ENCODE results near the gene TBC1D22B. TPM values are rescaled to one million over a fixed set of nuclear protein-coding genes. Genes with fewer than 3 reads are reported as not detected.
A peak's percentile ranks its signal among the peaks of the same experiment; 100 is the strongest.

The TBC1D22B gene
- total and polyA plus RNA-seq, 5 experiments from 2014 or later, result 5.1 to 9.5 (median 8.4) TPM

DNA sequence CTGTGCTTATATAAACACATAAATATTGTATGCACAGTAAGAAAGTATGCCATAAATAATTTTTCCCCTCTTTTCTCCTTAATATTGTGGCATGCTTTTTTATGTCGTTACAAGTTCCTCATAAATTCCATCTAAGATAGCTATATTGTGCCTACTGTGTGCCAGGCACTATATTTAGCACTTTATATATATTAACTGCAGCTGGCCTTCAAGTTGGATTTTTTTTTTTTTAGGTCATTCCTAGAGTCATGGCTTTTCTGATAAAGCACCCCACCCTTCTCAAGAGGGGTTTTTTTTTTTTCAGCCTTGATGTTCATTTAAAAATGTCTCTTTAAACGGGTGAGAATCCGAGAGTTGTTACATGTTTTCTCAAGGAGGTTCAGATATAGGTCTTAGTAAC, 53.4 kb downstream of the TBC1D22B start:
- peak overlapping the region in 1 of 10 donors; percentile 81 for H3K27ac Mint-ChIP-seq
- H3K4me3 Mint-ChIP-seq, result no peak overlapping the region
- H3K9me3 Mint-ChIP-seq, result no peaks in the 10 kb centered on the region
- POLR2A ChIA-PET, result no interaction called here
- DNase-seq, result no peak
- H3K4me1 Mint-ChIP-seq, result peaks cover 0 to 3% (median 0%) of the 10 kb centered on the region in 4 donors
- no peak for ATAC-seq
- H3K27me3 Mint-ChIP-seq, result no peaks in the 10 kb centered on the region
- H3K36me3 Mint-ChIP-seq, result peaks cover 0 to 53% (median 8%) of the 10 kb centered on the region in 3 donors

- no peaks in the 10 kb centered on the region for H3K9me3 Mint-ChIP-seq
- POLR2A ChIA-PET, result no interaction called here
- peak overlapping the region in 2 of 10 donors; percentile 72 to 81 for H3K27ac Mint-ChIP-seq
- no peaks in the 10 kb centered on the region for H3K27me3 Mint-ChIP-seq
- no peak for DNase-seq
- H3K36me3 Mint-ChIP-seq, result peaks cover 0 to 54% (median 8%) of the 10 kb centered on the region in 3 donors
- H3K4me1 Mint-ChIP-seq, result peaks cover 0 to 3% (median 0%) of the 10 kb centered on the region in 4 donors
- no peak overlapping the region for H3K4me3 Mint-ChIP-seq
- no peak for ATAC-seq
These were observed 54.3 kb downstream of the TBC1D22B start for GRCh38 chr6:37311741-37312473.

DNA sequence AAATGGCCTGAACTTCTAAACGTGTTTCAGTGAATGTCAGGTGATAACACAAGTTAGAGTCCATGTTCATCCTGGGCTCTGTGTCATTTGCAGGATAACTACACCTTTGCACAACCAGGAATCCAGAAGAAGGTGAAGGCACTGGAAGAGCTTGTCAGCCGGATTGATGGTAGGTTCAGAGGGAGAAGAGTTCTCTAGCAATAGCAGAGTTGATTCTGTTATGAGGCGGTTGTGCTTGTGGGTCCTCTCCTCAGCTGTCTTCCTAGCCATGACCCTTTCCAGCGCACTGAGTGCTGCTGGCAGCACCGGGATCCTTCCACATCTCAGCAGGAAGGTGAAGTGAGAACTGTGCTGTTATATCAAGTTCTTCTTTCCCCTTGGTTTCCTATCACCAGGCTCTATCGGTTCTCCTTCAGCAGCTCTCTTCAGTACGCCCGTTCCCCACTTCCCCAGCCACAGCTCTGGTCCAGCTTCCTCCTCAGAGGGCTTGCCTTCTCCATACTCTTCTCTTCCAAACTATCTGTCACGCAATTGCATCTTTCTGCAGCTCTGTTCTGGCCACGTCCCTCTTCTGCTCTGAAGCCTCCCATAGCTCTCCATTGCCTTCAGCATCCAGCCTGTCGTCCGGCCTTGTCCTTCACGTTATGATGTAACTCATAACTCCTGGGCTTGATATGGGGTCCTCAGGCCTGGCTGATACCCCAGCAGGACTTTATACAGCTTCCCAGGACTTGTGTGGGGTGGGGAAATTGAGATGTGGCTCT, 56.3 kb downstream of the TBC1D22B start:
- POLR2A ChIA-PET, result no interaction called here
- no peak for ATAC-seq
- Mint-ChIP-seq H3K27me3 (no peaks in the 10 kb centered on the region), H3K4me3 (no peak overlapping the region), H3K36me3 (peaks cover 0 to 48% (median 8%) of the 10 kb centered on the region in 3 donors), H3K9me3 (no peaks in the 10 kb centered on the region), H3K27ac (peak overlapping the region in 2 of 10 donors; percentile 22 to 51), H3K4me1 (peaks cover 0 to 3% (median 0%) of the 10 kb centered on the region in 4 donors)
- DNase-seq, result no peak

DNA sequence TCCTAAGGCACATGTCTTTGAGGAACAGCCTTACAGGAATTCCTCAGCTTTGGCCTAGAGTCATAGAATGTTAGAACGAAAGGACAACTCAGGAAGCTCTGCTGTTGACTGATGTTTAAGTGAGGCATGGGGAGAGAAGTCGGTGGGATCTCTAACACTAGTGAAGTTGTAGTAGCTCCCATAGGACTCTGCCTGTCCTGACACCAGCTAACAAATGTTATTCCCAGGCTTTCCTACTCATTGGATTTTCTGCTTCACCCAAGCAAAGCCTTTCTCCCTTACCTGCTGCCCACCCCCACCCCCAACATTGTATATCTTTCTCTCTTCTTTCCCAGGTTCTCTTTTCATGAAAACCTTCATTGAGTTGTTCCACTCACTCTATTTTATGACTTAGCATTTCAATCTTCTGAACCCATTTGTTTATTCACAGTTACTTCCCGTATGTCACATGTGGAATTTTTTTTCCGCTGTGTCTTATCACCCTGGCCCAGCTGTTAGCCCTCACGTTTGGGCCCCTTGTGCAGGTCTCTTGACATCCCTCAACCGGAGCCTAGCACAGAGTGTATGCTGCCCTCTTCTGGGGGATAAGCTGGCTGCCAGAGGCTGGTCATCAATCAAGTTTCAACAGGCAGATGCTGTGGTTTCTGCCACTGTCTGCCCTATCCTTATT, 57.0 kb downstream of the TBC1D22B start:
- POLR2A ChIA-PET, result no interaction called here
- ATAC-seq (peak in 1 of 2 donors; percentile 45), DNase-seq (peak in 5 of 10 donors; percentile 3 to 26 (median 11))
- Mint-ChIP-seq H3K4me1 (peaks cover 0 to 3% (median 0%) of the 10 kb centered on the region in 4 donors), H3K36me3 (peaks cover 0 to 49% (median 8%) of the 10 kb centered on the region in 3 donors), H3K4me3 (no peak overlapping the region), H3K27ac (peak overlapping the region in 2 of 10 donors; percentile 20 to 46), H3K27me3 (no peaks in the 10 kb centered on the region), H3K9me3 (no peaks in the 10 kb centered on the region)

GRCh38 chr6:37315157-37315515, 57.6 kb downstream of the TBC1D22B start:
- H3K36me3 Mint-ChIP-seq, result peaks cover 0 to 54% (median 8%) of the 10 kb centered on the region in 3 donors
- DNase-seq (no peak), ATAC-seq (no peak)
- no peaks in the 10 kb centered on the region for H3K9me3 Mint-ChIP-seq
- peaks cover 0 to 3% (median 0%) of the 10 kb centered on the region in 4 donors for H3K4me1 Mint-ChIP-seq
- peak overlapping the region in 2 of 10 donors; percentile 20 to 46 for H3K27ac Mint-ChIP-seq
- H3K27me3 Mint-ChIP-seq, result no peaks in the 10 kb centered on the region
- no peak overlapping the region for H3K4me3 Mint-ChIP-seq
- POLR2A ChIA-PET, result no interaction called here

- peaks cover 0 to 3% (median 0%) of the 10 kb centered on the region in 4 donors for H3K4me1 Mint-ChIP-seq
- POLR2A ChIA-PET, result no interaction called here
- H3K27ac Mint-ChIP-seq, result no peak overlapping the region
- no peak overlapping the region for H3K4me3 Mint-ChIP-seq
- H3K36me3 Mint-ChIP-seq, result peaks cover 0 to 56% (median 8%) of the 10 kb centered on the region in 3 donors
- no peaks in the 10 kb centered on the region for H3K27me3 Mint-ChIP-seq
- H3K9me3 Mint-ChIP-seq, result no peaks in the 10 kb centered on the region
- ATAC-seq (no peak), DNase-seq (no peak)
These were observed 58.5 kb downstream of the TBC1D22B start for GRCh38 chr6:37316071-37316470.

- no peak overlapping the region for H3K4me3 Mint-ChIP-seq
- H3K27ac Mint-ChIP-seq, result no peak overlapping the region
- POLR2A ChIA-PET, result no interaction called here
- no peak for DNase-seq
- peaks cover 0 to 3% (median 0%) of the 10 kb centered on the region in 4 donors for H3K4me1 Mint-ChIP-seq
- peaks cover 0 to 54% (median 8%) of the 10 kb centered on the region in 3 donors for H3K36me3 Mint-ChIP-seq
- H3K27me3 Mint-ChIP-seq, result no peaks in the 10 kb centered on the region
- H3K9me3 Mint-ChIP-seq, result no peaks in the 10 kb centered on the region
- no peak for ATAC-seq
These were observed 59.9 kb downstream of the TBC1D22B start for GRCh38 chr6:37317312-37318038.

GRCh38 chr6:37319156-37319555, 61.6 kb downstream of the TBC1D22B start:
- POLR2A ChIA-PET, result no interaction called here
- peaks cover 0 to 3% (median 0%) of the 10 kb centered on the region in 4 donors for H3K4me1 Mint-ChIP-seq
- no peak overlapping the region for H3K4me3 Mint-ChIP-seq
- no peaks in the 10 kb centered on the region for H3K27me3 Mint-ChIP-seq
- H3K27ac Mint-ChIP-seq, result no peak overlapping the region
- ATAC-seq (no peak), DNase-seq (no peak)
- H3K9me3 Mint-ChIP-seq, result no peaks in the 10 kb centered on the region
- peaks cover 0 to 46% (median 0%) of the 10 kb centered on the region in 3 donors for H3K36me3 Mint-ChIP-seq

DNA sequence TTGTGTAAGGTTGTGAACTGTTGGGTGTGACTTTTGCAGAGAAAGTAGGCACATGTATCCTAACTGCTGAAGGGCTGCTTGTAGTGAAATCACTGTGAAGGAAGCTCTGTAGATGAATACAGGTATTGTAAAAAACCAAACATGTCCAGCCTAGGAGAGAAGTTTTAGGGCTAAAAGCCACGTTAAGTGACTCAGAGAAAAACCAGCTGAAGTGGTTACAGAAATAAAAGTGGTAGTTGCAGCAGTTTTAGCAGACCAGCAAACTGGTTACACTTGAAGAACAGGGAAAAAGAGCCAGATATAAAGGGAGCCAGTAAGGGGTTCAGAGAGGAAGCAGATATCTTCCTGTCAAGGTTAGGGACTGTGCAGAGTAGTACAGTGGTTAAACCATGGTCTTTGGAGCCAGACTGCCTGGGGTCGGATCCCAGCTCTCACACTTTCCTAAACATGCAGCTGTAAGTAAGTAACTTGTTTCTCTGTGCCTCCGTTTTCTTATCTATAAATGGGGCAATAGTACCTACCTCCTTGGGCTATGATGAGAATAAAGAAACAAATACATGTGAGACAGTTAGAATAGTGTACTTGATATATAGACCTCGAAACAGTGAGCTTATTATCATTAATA, 62.4 kb downstream of the TBC1D22B start:
- POLR2A ChIA-PET, result no interaction called here
- ATAC-seq, result no peak
- no peaks in the 10 kb centered on the region for H3K9me3 Mint-ChIP-seq
- no peaks in the 10 kb centered on the region for H3K4me1 Mint-ChIP-seq
- peaks cover 0 to 39% (median 0%) of the 10 kb centered on the region in 3 donors for H3K36me3 Mint-ChIP-seq
- DNase-seq, result no peak
- H3K27ac Mint-ChIP-seq, result peak overlapping the region in 3 of 10 donors; percentile 24 to 76 (median 73)
- no peaks in the 10 kb centered on the region for H3K27me3 Mint-ChIP-seq
- no peak overlapping the region for H3K4me3 Mint-ChIP-seq

DNA sequence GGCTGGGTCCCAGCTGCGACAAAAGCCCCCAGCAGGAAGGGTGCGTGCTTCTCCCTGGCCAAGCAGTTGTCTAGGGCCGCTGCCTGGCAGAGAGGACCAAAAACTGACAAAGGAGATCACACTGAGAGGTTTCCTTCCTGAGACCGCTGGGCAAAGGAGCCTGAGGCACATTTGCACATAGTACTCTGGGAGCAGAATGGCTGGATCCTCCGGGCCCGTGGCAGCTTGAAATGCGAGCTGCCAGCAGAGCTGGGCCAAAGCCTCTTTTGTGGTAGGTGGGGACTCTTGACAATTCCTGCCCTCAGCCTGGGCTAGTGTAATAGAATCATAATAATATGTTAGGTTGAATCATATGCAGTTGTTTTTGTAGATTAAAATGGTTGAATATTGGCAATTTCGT, 63.1 kb downstream of the TBC1D22B start:
- Mint-ChIP-seq H3K27me3 (no peaks in the 10 kb centered on the region), H3K4me3 (no peak overlapping the region), H3K27ac (peak overlapping the region in 1 of 10 donors; percentile 24), H3K4me1 (no peaks in the 10 kb centered on the region), H3K36me3 (peaks cover 0 to 34% (median 0%) of the 10 kb centered on the region in 3 donors), H3K9me3 (no peaks in the 10 kb centered on the region)
- ATAC-seq, result no peak
- POLR2A ChIA-PET, result no interaction called here
- DNase-seq, result no peak

- H3K27me3 Mint-ChIP-seq, result no peaks in the 10 kb centered on the region
- ATAC-seq (no peak), DNase-seq (no peak)
- peaks cover 0 to 30% (median 0%) of the 10 kb centered on the region in 3 donors for H3K36me3 Mint-ChIP-seq
- H3K4me1 Mint-ChIP-seq, result peaks cover 0 to 3% (median 2%) of the 10 kb centered on the region in 4 donors
- H3K27ac Mint-ChIP-seq, result peak overlapping the region in 2 of 10 donors; percentile 2 to 38
- H3K4me3 Mint-ChIP-seq, result no peak overlapping the region
- POLR2A ChIA-PET, result no interaction called here
- no peaks in the 10 kb centered on the region for H3K9me3 Mint-ChIP-seq
These were observed 63.5 kb downstream of the TBC1D22B start for GRCh38 chr6:37321101-37321500.

Data from naive thymus-derived CD8-positive, alpha-beta T cell (primary cell).